B cell (primary cell): Measurements from ENCODE around the gene MAN1A2. TPM values are rescaled to one million over a fixed set of nuclear protein-coding genes. Genes with fewer than 3 reads are reported as not detected.

Experiments
- ATAC-seq: fragments of 200-7000 bp; cut with Tn5 transposase; one replicate; pipeline ENCODE4 v1.10.0; 2021; ENCODE audit warnings: low read depth, mild to moderate bottlenecking, moderate number of reproducible peaks, moderate library complexity
- CTCF ChIA-PET: fragments of 350-600 bp; sonication (Branson Sonifier 250); formaldehyde crosslinking; loops from one replicate; lab custom pipeline; 2021; ENCODE audit warnings: antibody characterized with exemption, inconsistent platforms; lab: Charles Lee
- POLR2A ChIA-PET: fragments of 350-600 bp; sonication (Branson Sonifier 250); formaldehyde crosslinking; loops from one replicate; lab custom pipeline; 2021; ENCODE audit warnings: antibody characterized with exemption; lab: Charles Lee
- DNase-seq: peaks from one replicate; pipeline ENCODE4 v3.0.0; 2013
- H2AFZ ChIP-seq: 2 replicates; pipeline ENCODE4 v1.6.1; 2012; ENCODE audit warnings: mild to moderate bottlenecking, low read depth, low read length; ENCODE audit not compliant: insufficient read depth, poor library complexity, severe bottlenecking
- H3K27ac ChIP-seq, 2 donors: 1 replicate in 1 of 2; 2 replicates in 1 of 2; pipeline ENCODE4 v1.5.1; 2012 to 2013; ENCODE audit warnings: low read length in 2 of 2, mild to moderate bottlenecking in 2 of 2, moderate library complexity in 1 of 2
- H3K27me3 ChIP-seq, 4 experiments: fragments of 200-600 bp in 1 of 4; sonication (generic) in 1 of 4; replicated peaks in 1 of 4; 1 replicate in 2 of 4; 2 replicates in 2 of 4; pipeline versions ENCODE4 v1.6.1 to v1.7.0; 2013 to 2016; ENCODE audit warnings: low read length in 3 of 4, mild to moderate bottlenecking in 2 of 4, mixed read lengths in 1 of 4, moderate library complexity in 1 of 4; ENCODE audit not compliant: insufficient read depth in 4 of 4, control insufficient read depth in 3 of 4; ENCODE audit errors: control extremely low read depth in 1 of 4
- H3K36me3 ChIP-seq, 2 experiments: replicated peaks in 1 of 2; 1 replicate in 1 of 2; 2 replicates in 1 of 2; pipeline versions ENCODE4 v1.6.1 to v1.7.1; 2013; ENCODE audit warnings: low read length in 1 of 2; ENCODE audit not compliant: insufficient read depth in 2 of 2, control insufficient read depth in 1 of 2; ENCODE audit errors: control extremely low read depth in 1 of 2, extremely low read depth in 1 of 2
- H3K4me1 ChIP-seq, 2 donors: fragments of 200-600 bp in 1 of 2; sonication (generic) in 1 of 2; 1 replicate in 1 of 2; 2 replicates in 1 of 2; pipeline versions ENCODE4 v1.5.1 to v1.6.1; 2013 to 2017; ENCODE audit warnings: low read length in 2 of 2; ENCODE audit not compliant: control insufficient read depth in 2 of 2, insufficient read depth in 2 of 2
- H3K4me2 ChIP-seq: replicated peaks from 2 replicates; pipeline ENCODE3; 2012; ENCODE audit warnings: mild to moderate bottlenecking, low read depth, low read length; ENCODE audit not compliant: poor library complexity, severe bottlenecking
- H3K4me3 ChIP-seq, 5 experiments: fragments of 200-600 bp in 1 of 5; sonication (generic) in 1 of 5; 1 replicate in 3 of 5; 2 replicates in 2 of 5; pipeline versions ENCODE4 v1.5.1 to v1.7.0; 2011 to 2016; ENCODE audit warnings: low read length in 4 of 5, mild to moderate bottlenecking in 4 of 5, low read depth in 2 of 5, control low read depth in 1 of 5, moderate library complexity in 1 of 5; ENCODE audit not compliant: insufficient read depth in 1 of 5; ENCODE audit errors: control extremely low read depth in 1 of 5, extremely low read depth in 1 of 5
- H3K79me2 ChIP-seq: fragments of 200-600 bp; sonication (generic); one replicate; pipeline ENCODE4 v1.6.0; 2016; ENCODE audit warnings: low read length; ENCODE audit not compliant: control insufficient read depth, insufficient read depth
- H3K9ac ChIP-seq: fragments of 200-600 bp; sonication (generic); 2 replicates; pipeline ENCODE4 v1.6.1; 2017; ENCODE audit warnings: mild to moderate bottlenecking, low read length, moderate library complexity
- H3K9me3 ChIP-seq, 3 donors: one replicate each; pipeline versions ENCODE4 v1.6.1 to v1.7.1; 2013; ENCODE audit warnings: low read length in 2 of 3; ENCODE audit not compliant: control insufficient read depth in 2 of 3, insufficient read depth in 1 of 3; ENCODE audit errors: control extremely low read depth in 1 of 3
- H4K20me1 ChIP-seq: 2 replicates; pipeline ENCODE4 v1.6.0; 2012; ENCODE audit warnings: mild to moderate bottlenecking, low read length; ENCODE audit not compliant: insufficient read depth, control insufficient read depth, poor library complexity, severe bottlenecking
- H3K27ac Mint-ChIP-seq: one replicate; pipeline ENCODE4 v1.8.0; 2021; ENCODE audit warnings: mixed read lengths
- H3K27me3 Mint-ChIP-seq: one replicate; pipeline ENCODE4 v1.8.0; 2021; ENCODE audit warnings: mixed read lengths
- H3K4me1 Mint-ChIP-seq: one replicate; pipeline ENCODE4 v1.8.0; 2021; ENCODE audit warnings: mixed read lengths
- H3K4me3 Mint-ChIP-seq: one replicate; pipeline ENCODE4 v1.8.0; 2021; ENCODE audit warnings: mixed read lengths
- H3K9me3 Mint-ChIP-seq: one replicate; pipeline ENCODE4 v1.8.0; 2022; ENCODE audit warnings: mixed read lengths; ENCODE audit not compliant: insufficient read depth
- EZH2 ChIP-seq: IDR thresholded peaks from 2 replicates; pipeline ENCODE4 v1.6.1; 2012; ENCODE audit warnings: borderline replicate concordance, low read depth, mild to moderate bottlenecking, moderate library complexity, low read length; ENCODE audit not compliant: insufficient read depth, poor library complexity, severe bottlenecking
- WGBS: methylation state at CpG from one replicate; pipeline ENCODE4 v1.1.5; 2013; ENCODE audit warnings: missing lambda C conversion rate; ENCODE audit not compliant: insufficient coverage; 5-methylcytosine and 5-hydroxymethylcytosine counted together
- intact Hi-C: fragments of 100-400 bp; cut with micrococcal nuclease; formaldehyde crosslinking; loops from one replicate; pipeline ENCODE4 v1.10.0; 2022
- polyA plus RNA-seq: library from polyadenylated mRNA; depleted of rRNA; stranded (reverse); fragments of >200 nt; gene quantifications from 2 replicates; pipeline ENCODE4 v1.2.3, GENCODE V29; 2012
- total RNA-seq, 2 donors: library from RNA; stranded (reverse); fragments of 120-200 nt in 1 of 2; gene quantifications; 1 replicate in 1 of 2; 2 replicates in 1 of 2; pipeline versions ENCODE4 v1.2.3 to v1.2.4, GENCODE V29; 2013 to 2022
- TF ChIP-seq, protein P1 (sequence below): fragments of 200-600 bp; IDR thresholded peaks from one replicate; pipeline ENCODE4 v1.8.0; 2022; ENCODE audit warnings: antibody characterized with exemption, mild to moderate bottlenecking

Gene MAN1A2
- total and polyA plus RNA-seq, 2 donors (not counting 1 experiment from before 2014, with no cell fraction given): 4.6 to 55.6 TPM

DNA sequence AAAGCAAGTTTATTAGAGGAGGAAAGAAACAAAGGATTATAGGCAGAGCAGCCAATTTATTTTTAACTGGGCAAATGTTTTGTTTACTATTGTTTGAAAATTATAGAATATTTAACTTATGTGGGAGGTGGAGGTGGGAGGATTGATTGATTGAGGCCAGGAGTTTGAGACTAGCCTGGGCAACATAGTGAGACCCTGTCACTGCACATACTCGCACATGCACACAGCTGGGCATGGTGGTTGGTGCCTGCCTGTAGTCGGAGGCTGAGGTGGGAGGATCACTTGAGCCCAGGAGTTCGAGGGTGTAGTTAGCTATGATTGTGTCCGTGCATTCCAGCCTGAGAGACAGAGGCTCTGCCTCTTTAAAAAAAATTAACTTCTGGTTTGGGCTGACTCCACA lies 6.7 kb downstream of the MAN1A2 start:
- Histone ChIP-seq H3K9ac (no peak overlapping the region), H3K4me1 (peaks cover 12 to 20% of the 10 kb centered on the region in 2 donors), H3K79me2 (peaks cover 97% of the 10 kb centered on the region), H3K27me3 (no peaks in the 10 kb centered on the region), H3K9me3 (peaks cover 0 to 9% (median 0%) of the 10 kb centered on the region in 3 donors), H3K4me3 (no peak overlapping the region), H4K20me1 (peaks cover 23% of the 10 kb centered on the region), H3K27ac (no peak overlapping the region), H2AFZ (no peak overlapping the region), H3K4me2 (no peak overlapping the region), H3K36me3 (no peaks in the 10 kb centered on the region)
- 100% methylated on average over 1 of the region's 4 CpGs for whole genome bisulfite sequencing
- no peak overlapping the region for H3K4me3 Mint-ChIP-seq
- no peak for TF ChIP-seq EZH2
- TF ChIP-seq, protein P1, sequence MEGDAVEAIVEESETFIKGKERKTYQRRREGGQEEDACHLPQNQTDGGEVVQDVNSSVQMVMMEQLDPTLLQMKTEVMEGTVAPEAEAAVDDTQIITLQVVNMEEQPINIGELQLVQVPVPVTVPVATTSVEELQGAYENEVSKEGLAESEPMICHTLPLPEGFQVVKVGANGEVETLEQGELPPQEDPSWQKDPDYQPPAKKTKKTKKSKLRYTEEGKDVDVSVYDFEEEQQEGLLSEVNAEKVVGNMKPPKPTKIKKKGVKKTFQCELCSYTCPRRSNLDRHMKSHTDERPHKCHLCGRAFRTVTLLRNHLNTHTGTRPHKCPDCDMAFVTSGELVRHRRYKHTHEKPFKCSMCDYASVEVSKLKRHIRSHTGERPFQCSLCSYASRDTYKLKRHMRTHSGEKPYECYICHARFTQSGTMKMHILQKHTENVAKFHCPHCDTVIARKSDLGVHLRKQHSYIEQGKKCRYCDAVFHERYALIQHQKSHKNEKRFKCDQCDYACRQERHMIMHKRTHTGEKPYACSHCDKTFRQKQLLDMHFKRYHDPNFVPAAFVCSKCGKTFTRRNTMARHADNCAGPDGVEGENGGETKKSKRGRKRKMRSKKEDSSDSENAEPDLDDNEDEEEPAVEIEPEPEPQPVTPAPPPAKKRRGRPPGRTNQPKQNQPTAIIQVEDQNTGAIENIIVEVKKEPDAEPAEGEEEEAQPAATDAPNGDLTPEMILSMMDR: no peak
- CTCF ChIA-PET: no interaction called here
- ATAC-seq (no peak), DNase-seq (no peak)
- intact Hi-C loops: no loop called here
- peaks cover 52% of the 10 kb centered on the region for H3K4me1 Mint-ChIP-seq
- no peak overlapping the region for H3K27ac Mint-ChIP-seq
- POLR2A ChIA-PET: no interaction called here
- H3K27me3 Mint-ChIP-seq: no peaks in the 10 kb centered on the region
- H3K9me3 Mint-ChIP-seq: no peaks in the 10 kb centered on the region

DNA sequence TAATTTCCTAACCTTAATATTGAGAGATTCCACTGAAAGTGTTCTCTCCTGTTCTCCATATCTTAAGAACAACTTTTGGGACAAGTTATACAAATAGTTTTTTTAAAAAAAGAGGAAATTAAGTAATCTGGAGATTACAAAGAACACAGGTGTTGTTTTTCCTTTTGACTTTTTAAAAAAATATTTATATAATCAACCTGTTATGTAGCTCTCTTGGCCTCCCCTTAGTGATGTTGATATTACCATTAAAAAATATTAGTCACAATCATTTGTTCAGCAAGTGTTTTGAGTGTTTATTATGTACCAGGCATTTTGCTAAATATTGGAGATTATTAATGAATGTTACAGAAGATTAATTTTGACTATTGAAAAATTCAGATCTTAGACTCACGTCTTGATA lies 8.1 kb downstream of the MAN1A2 start:
- H3K4me2 ChIP-seq: no peak overlapping the region
- intact Hi-C loops: no loop called here

More for the DNA sequence above, 8.1 kb downstream of the MAN1A2 start:
- no peak overlapping the region for H3K9ac ChIP-seq
- H3K27ac ChIP-seq: no peak overlapping the region
- ATAC-seq (no peak), DNase-seq (no peak)
- H2AFZ ChIP-seq: no peak overlapping the region
- peaks cover 6 to 8% of the 10 kb centered on the region in 2 donors for H3K4me1 ChIP-seq
- Mint-ChIP-seq H3K4me3 (no peak overlapping the region), H3K27ac (no peak overlapping the region), H3K27me3 (no peaks in the 10 kb centered on the region), H3K9me3 (no peaks in the 10 kb centered on the region), H3K4me1 (peaks cover 48% of the 10 kb centered on the region)
- no peak overlapping the region for H3K4me3 ChIP-seq
- TF ChIP-seq, protein P1: no peak
- no peak for TF ChIP-seq EZH2
- peaks cover 0 to 9% (median 1%) of the 10 kb centered on the region in 3 donors for H3K9me3 ChIP-seq
- peaks cover 95% of the 10 kb centered on the region for H3K79me2 ChIP-seq
- peaks cover 18% of the 10 kb centered on the region for H4K20me1 ChIP-seq
- ChIA-PET POLR2A (no interaction called here), CTCF (no interaction called here)
- no peaks in the 10 kb centered on the region for H3K27me3 ChIP-seq
- H3K36me3 ChIP-seq: no peaks in the 10 kb centered on the region
- WGBS: no CpG with 5 or more reads among the region's 1 CpG
